Stimulated activated CD4-positive, alpha-beta T cell treated with anti-CD3 and anti-CD28 coated beads, Interleukin-15, amount 100 ng/mL, for 24 hours (primary cell): ENCODE results near the gene LCOR.
"Not testable (repeated sequence)": the region's sequence is repeated elsewhere in the genome, so short reads cannot be mapped to it uniquely, and the experiment has no call there.

Experiments
- DNase-seq: peaks from one replicate; pipeline ENCODE4 v3.0.0-alpha.2; 2020

Gene LCOR

DNA sequence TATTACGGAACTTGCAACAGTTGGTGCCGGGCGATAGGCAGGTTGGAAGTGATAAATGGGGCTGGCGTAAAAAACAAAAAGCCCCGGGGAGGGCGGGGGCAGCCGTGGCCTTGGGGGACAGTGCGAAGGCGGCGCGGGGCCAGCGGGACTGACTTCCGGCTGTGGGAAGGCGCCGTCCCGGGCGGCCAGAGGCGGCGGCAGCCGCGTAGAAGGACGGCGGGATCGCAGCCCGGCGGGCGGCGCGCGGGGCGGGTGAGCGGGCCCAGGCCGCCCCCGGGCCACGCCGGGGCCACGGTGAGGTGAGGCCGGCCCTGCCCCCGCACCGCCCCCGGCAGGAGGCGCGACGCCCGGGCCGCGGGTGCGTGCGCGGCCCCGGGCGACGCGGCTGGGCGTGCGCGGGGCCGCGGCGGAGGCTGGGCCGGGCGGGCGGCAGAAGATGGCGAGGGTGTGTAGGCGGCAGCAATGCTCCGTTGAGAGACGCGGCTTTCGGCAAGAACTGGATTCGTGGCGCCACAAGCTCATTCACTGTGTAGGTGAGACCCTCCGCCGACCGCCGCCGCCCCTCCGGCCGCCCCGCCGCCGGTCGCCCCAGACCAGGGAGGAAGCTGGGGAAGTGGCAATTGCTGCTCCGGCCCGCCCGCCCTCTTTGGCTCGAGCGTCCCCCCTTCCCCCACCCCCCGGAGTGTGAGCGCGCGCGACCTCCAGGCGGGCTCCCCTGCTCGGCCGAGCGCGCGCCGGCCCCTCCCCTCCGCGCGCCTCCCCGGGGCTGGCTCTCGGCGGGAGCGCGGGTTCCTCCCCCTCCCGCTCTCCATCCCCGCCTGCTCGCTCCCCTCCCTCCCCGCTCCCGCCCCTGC, at the start of gene LCOR:
Gene LCOR (plus strand): TSS at position 432 of the 854 bp plus-strand sequence. CDS start 116,760 bp downstream, outside the sequence.
- DNase-seq = peak; percentile 86

- DNase-seq = no peak
These were observed 47.8 kb upstream of the LCOR start for GRCh38 chr10:96784253-96784652.

DNA sequence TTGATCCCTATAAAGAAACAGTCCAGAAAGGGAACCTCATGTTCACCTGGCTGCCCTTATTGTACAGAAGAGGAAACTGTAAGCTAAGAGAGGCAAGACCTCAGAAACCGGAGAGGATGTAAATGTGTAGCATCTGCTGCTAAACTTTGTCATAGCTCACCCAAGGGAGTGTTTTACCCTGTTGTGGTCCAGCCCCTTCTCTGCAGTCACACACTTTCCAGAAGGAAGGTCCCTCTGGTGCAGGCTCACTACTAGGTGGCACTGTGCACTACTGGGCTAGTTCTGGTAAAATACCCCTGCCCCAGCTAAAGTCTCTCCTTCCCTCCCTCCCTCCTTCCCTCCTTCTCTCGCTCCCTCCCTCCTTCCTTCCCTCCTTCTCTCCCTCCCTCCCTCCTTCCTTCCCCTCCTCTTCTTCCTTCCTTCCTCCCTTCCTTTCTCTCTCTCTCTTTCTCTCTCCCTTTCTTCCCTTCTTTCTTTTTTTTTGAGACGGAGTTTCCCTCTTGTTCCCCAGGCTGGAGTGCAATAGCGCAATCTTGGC, 42.5 kb upstream of the LCOR start:
- no peak for DNase-seq

DNA sequence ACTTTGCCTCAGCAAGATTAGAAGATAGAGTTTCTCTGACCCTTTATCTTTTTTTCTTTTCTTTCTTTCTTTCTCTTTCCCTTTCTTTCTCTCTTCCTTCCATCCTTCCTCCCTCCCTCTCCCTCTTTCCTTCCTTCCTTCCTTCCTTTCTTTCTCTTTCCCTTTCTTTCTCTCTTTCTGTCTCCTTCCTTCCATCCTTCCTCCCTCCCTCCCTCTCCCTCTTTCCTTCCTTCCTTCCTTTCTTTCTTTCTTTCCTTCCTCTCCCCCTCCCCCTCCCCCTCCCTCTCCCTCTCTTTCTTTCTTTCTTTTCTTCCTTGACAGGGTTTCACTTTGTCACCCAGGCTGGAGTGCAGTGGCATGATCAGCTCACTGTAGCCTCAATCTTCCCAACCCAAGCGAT, 40.2 kb upstream of the LCOR start:
- no peak for DNase-seq

- DNase-seq = no peak
These were observed 37.0 kb upstream of the LCOR start for GRCh38 chr10:96794836-96795733.

DNA sequence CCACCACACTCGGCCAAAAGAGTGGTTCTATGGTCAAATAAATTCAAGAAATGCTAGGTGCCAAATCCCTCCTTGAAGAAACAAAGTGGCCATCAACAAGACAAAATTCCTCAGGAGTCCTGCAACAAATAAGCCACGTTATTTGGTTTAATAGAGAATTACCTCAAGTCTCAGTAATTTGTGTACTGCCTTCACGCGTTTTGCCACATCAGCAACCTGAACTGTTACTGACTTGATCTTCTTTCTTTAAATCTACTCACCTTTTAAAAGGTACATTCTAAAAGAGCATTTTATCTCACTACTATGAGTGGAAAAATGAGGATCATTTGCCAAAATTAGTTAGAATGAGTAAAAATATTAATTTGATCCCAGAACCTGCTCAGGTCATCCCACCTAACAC, 34.6 kb upstream of the LCOR start:
- DNase-seq = no peak

DNA sequence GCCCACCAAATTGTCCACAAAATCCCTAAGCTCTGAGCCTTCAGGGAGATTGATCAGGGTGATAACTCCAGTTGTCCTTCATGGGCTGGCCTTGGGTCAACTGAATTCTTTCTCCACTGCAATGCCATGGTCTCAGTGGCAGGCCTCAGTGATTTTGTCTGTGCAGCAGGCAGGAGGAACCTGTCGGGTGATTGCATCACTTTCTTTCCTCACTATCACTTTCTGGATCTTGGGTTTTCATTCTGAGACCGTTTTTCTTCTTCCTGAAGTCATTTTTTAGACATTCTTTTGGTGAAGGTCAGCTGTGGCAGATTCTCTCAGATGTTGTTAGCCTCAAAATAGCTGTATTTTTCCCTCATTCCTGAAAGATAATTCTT, 28.8 kb upstream of the LCOR start:
- DNase-seq = no peak

DNA sequence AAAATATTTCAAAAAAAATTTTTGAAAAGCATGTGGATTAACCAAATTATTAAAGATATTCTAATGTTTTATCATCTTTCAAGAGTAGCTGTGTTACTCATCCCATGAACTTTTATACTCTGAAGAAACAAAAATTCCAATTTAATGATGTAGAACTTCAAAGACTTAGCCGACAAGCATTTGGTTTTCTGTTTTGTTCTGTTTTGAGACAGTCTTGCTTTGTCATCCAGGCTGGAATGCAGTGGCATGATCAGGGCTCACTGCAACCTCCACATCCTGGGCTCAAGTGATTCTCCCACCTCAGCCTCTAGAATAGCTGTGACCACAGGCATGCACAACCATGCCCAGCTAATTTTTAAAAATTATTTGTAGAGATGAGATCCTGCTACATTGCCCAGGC, 17.8 kb upstream of the LCOR start:
- no peak for DNase-seq

- not testable (repeated sequence) for DNase-seq
These were observed 13.1 kb upstream of the LCOR start for GRCh38 chr10:96818971-96819370.

DNA sequence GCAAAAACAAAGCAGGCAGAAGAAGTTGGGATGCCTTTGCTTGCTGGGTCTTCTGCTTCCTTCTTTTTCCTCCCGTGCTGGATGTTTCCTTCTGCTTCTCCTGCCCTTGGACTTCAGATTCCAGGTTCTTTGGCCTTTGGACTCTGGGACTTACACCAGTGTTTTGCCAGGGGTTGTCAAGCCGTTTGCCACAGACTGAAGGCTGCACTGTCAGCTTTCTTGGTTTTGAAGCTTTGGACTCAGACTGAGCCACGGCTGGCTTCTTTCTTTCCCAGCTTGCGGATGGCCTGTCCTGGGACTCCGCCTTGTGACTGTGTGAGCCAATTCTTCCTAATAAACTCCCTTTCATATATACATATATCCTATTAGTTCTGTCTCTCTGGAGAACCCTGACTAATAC, 11.3 kb upstream of the LCOR start:
- DNase-seq = no peak

- no peak for DNase-seq
These were observed 5.7 kb upstream of the LCOR start for GRCh38 chr10:96826438-96826837.

DNA sequence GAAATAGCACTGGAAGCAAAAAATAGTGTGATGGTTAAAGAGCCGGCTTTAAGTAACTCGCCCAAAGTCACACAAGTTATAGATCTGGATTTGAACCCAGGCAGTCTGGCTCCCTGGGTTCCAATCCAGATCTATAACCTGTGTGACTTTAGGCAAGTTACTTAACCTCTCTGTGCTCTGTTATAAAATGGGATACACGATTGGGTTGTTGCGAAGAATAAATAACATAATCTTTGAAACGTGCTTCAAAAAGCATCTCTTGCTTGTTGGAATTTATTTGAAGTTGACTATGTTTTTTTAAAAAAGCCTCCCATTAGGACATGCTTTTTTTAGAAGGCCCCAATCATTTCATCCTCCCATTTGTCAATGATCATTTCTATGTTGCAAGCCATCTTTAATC, 3.5 kb upstream of the LCOR start:
- DNase-seq = no peak

DNA sequence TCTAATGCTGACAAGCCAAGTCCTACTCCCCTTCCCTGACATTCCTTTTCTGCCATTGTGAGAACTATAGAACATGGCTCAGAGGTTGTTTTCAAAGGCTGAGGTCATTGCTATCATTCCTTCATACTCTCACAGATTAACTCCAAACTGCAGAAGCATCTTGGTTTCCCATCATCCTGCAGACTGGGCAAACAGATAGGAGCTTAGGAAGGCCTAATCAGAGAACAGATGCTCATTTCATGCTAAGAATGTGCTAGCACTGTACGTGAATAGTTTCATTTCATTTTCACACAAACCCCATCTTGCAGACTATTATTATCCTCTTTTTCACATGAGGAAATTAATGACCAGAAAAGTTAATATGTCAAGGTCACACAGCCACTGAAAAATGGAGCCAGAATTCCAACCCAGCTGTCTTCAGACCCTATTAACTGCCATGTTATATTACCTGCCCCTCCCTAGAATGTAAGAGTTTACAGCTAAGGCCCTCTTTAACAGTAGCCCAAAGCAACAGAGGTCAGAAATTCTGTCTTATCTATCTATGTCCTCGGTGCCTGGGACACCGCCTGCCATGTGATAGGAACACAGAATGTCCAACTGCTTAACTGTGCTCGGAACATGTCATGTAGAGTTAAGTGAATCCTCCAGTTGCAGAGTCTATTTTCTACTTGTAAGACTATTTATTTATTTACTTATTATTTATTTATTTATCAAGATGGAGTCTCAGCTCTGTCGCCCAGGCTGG, 2.9 kb upstream of the LCOR start:
- DNase-seq = no peak

DNA sequence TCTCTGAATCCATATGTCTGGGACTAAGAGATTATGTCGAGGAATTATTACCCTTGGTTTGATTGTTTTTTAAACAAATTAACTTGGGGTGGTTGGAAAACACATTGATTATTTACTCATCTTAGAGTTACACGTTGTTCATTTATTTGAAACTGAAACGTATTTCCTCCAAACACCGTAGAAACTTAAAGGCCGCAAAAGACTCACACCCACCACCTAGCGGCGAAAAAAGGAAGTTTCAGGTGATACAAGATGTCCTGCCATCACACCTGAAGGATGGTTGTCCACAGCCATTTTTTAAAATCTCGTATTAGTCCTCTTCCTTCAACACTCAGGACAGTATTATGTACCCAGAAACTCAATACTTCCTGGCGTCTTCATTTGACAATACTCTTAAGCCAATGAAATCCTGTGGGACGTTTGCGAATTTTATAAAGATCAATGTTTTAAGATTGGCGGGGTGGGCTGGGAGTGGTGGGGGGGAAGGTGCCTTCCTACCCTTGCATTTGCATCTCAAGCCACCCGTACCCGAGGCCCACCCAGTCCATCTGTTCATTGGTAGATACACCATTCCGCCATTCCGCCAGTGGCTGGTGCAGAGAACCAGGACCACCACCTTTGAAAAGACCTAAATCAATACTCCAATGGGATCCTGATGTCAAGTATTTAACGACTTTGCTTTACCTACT, 1.4 kb upstream of the LCOR start:
- peak; percentile 85 for DNase-seq

DNA sequence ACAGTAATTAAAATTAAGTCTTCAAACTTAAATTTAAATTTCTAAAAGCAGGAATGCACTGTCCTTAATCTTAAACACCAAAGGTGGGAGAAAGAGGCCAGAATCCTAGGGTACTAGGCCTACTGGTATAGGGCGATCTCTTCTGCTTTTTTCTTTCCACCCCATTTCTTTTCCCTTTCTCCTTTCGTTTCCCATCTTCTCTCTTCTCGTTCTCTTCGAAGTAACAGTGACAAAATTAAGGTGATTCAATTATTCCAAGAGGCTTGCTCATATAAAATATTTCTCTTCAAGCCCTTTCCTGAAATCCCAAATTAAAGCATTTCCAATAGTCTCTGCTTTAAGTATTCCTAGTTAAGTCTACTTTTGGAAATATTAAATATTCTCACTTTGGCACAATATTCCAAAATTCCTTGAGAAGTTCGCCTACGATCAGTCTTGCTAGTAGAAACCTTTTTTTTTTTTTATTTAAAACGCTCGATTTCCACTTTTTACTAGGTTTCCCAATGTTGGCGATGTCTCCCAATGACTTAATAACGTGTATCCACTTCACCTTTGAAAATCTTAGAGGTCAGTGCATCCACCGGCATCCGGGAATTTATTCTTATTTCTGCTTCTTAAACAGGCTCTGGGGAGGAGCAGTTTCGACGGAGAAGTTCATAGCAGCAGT, 765 bp upstream of the LCOR start:
- DNase-seq = no peak

GRCh38 chr10:96832721-96833219, 672 bp downstream of the LCOR start:
- peak; percentile 89 for DNase-seq

DNA sequence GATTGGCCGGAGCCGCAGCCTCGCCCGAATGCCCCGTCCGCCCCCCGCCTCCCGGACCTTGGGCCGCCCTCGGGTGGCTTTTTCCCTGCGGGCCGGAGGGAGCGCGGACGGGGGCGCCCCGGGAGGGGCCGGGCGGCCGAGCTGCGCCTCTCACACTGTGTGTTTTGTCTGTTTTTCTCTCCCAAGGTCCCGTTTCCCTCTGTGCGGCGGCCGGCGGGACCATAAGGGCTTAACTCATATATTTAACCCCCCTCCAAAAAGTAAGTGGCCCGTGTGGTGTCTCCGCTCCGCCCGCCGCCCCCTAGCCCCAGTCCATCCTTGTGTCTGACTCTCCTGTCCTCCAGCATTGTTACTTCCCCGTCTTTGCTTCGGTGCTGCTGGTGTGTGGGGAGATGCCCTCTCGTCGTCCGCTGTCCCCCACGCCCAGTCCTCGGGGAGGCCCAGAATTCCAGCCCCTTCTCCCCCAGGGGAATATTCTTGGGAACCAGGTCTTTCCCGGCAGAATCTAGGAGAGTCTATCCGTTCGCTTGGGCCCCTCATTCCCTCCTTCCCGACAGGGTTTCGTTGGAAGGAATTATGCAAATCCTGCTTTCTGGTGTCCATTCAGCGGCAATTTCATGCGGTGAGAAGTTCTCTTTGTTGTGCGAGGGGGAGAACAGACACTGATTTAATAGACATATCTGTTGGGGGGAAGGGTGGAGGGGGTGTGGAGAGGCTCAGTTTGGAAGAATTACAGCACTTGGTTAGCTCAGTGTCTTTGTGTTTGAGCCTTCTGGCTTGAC, 1.3 kb downstream of the LCOR start:
- peak; percentile 24 for DNase-seq

GRCh38 chr10:96834120-96834519, 2.0 kb downstream of the LCOR start:
- no peak for DNase-seq

GRCh38 chr10:96835899-96836298, 3.8 kb downstream of the LCOR start:
- DNase-seq = no peak

GRCh38 chr10:96838529-96838928, 6.4 kb downstream of the LCOR start:
- DNase-seq = no peak
